Dedifferentiated amniotic fluid mesenchymal stem cell (primary cell): ENCODE measurements around the gene HAUS3.
"Not testable (repeated sequence)": the region's sequence is repeated elsewhere in the genome, so short reads cannot be mapped to it uniquely, and the experiment has no call there.

ENCODE experiments used
- DNase-seq: peaks from one replicate; pipeline ENCODE4 v3.0.0-alpha.2; 2016; ENCODE audit errors: extremely low spot score

The HAUS3 gene

GRCh38 chr4:2220016-2220630 lies 21.8 kb downstream of the HAUS3 start:
- DNase-seq: peak; percentile 80

- no peak for DNase-seq
Measured at GRCh38 chr4:2219233-2219760, 22.6 kb downstream of the HAUS3 start.

- DNase-seq: no peak
Measured at GRCh38 chr4:2218436-2218835, 23.5 kb downstream of the HAUS3 start.

- DNase-seq: no peak
Measured at GRCh38 chr4:2217726-2218125, 24.2 kb downstream of the HAUS3 start.

GRCh38 chr4:2212831-2213230 lies 29.1 kb downstream of the HAUS3 start:
- DNase-seq: no peak

- not testable (repeated sequence) for DNase-seq
Measured at GRCh38 chr4:2202789-2203188, 39.1 kb downstream of the HAUS3 start.

- no peak for DNase-seq
Measured at GRCh38 chr4:2194496-2194895, 47.4 kb downstream of the HAUS3 start.

GRCh38 chr4:2193326-2193725 lies 48.6 kb downstream of the HAUS3 start:
- no peak for DNase-seq

GRCh38 chr4:2186865-2187172 lies 55.1 kb downstream of the HAUS3 start:
- DNase-seq: no peak

- no peak for DNase-seq
Measured at GRCh38 chr4:2186133-2186864, 55.6 kb downstream of the HAUS3 start.

- no peak for DNase-seq
Measured at GRCh38 chr4:2183394-2183793, 58.5 kb downstream of the HAUS3 start.

- no peak for DNase-seq
Measured at GRCh38 chr4:2182994-2183393, 58.9 kb downstream of the HAUS3 start.

- DNase-seq: no peak
Measured at GRCh38 chr4:2180410-2180809, 61.5 kb downstream of the HAUS3 start.

- DNase-seq: no peak
Measured at GRCh38 chr4:2179717-2180116, 62.2 kb downstream of the HAUS3 start.

GRCh38 chr4:2178986-2179385 lies 62.9 kb downstream of the HAUS3 start:
- no peak for DNase-seq
